PC-3 (cell line): ENCODE results near the gene LYRM4. TPM values are rescaled to one million over a fixed set of nuclear protein-coding genes. Genes with fewer than 3 reads are reported as not detected.
"Not testable (repeated sequence)": the region's sequence is repeated elsewhere in the genome, so short reads cannot be mapped to it uniquely, and the experiment has no call there.

Experiments used
- ATAC-seq: fragments of 200-7000 bp; cut with Tn5 transposase; 2 replicates; pipeline ENCODE4 v1.9.1; 2020; ENCODE audit warnings: mild to moderate bottlenecking, moderate library complexity
- BruUV-seq: library from RNA; stranded (reverse); fragments of 400-500 nt; replicated peaks from 2 replicates; lab custom pipeline; 2021; lab: Mats Ljungman, UMichigan
- CTCF ChIA-PET: fragments of 300-600 bp; sonication (Branson Sonifier 250); formaldehyde crosslinking; loops from one replicate; lab custom pipeline; 2022; ENCODE audit warnings: antibody characterized with exemption; lab: Charles Lee
- POLR2A ChIA-PET: fragments of 300-600 bp; sonication (Branson Sonifier 250); formaldehyde crosslinking; loops from one replicate; lab custom pipeline; 2022; ENCODE audit warnings: antibody characterized with exemption; ENCODE audit not compliant: unreplicated experiment; lab: Charles Lee
- DNase-seq: peaks from one replicate; pipeline ENCODE4 v3.0.0-alpha.2; 2015
- H2AFZ ChIP-seq: fragments of 300-600 bp; sonication (generic); 2 replicates; pipeline ENCODE4 v1.6.0; 2016; ENCODE audit warnings: antibody characterized with exemption, low read length
- H3F3A ChIP-seq: fragments of 300-600 bp; sonication (generic); one replicate; pipeline ENCODE4 v1.6.0; 2017; ENCODE audit warnings: antibody characterized with exemption, low read length, control low read depth, mild to moderate bottlenecking; ENCODE audit not compliant: unreplicated experiment
- H3K27ac ChIP-seq: fragments of 300-600 bp; sonication (generic); 2 replicates; pipeline ENCODE4 v1.5.1; 2016; ENCODE audit warnings: mild to moderate bottlenecking, low read length
- H3K27me3 ChIP-seq: fragments of 300-600 bp; sonication (generic); 2 replicates; pipeline ENCODE4 v1.6.1; 2016; ENCODE audit warnings: low read length, mixed read lengths
- H3K36me3 ChIP-seq: fragments of 300-600 bp; sonication (generic); 2 replicates; pipeline ENCODE4 v1.6.1; 2016; ENCODE audit warnings: low read depth, mixed run types, low read length, mixed read lengths
- H3K4me1 ChIP-seq: fragments of 300-600 bp; sonication (generic); 2 replicates; pipeline ENCODE4 v1.5.1; 2016; ENCODE audit warnings: low read length; ENCODE audit not compliant: insufficient read depth
- H3K4me2 ChIP-seq: fragments of 300-600 bp; sonication (generic); 2 replicates; pipeline ENCODE4 v1.6.0; 2016; ENCODE audit warnings: low read length
- H3K4me3 ChIP-seq: fragments of 300-600 bp; sonication (generic); 2 replicates; pipeline ENCODE4 v1.5.1; 2016; ENCODE audit warnings: mild to moderate bottlenecking, low read length, mixed read lengths
- H3K79me2 ChIP-seq: fragments of 300-600 bp; sonication (generic); 2 replicates; pipeline ENCODE4 v1.6.1; 2017; ENCODE audit warnings: low read length, mixed read lengths
- H3K9ac ChIP-seq: fragments of 300-600 bp; sonication (generic); 2 replicates; pipeline ENCODE4 v1.6.0; 2016; ENCODE audit warnings: mild to moderate bottlenecking, low read length
- H3K9me2 ChIP-seq: fragments of 300-600 bp; sonication (generic); replicated peaks from 2 replicates; pipeline ENCODE4 v1.6.1; 2016; ENCODE audit warnings: mixed run types, low read length, mixed read lengths
- H3K9me3 ChIP-seq: fragments of 300-600 bp; sonication (generic); 2 replicates; pipeline ENCODE4 v1.6.1; 2016; ENCODE audit warnings: low read length, mixed read lengths
- H4K20me1 ChIP-seq: fragments of 300-600 bp; sonication (generic); 2 replicates; pipeline ENCODE4 v1.6.1; 2016; ENCODE audit warnings: low read length, mixed read lengths
- CTCF ChIP-seq: fragments of 300-600 bp; sonication (generic); conservative IDR thresholded peaks from 2 replicates; pipeline ENCODE4 v1.5.1; 2017; ENCODE audit warnings: antibody characterized with exemption, low read depth, mild to moderate bottlenecking, low read length
- EZH2 ChIP-seq: fragments of 300-600 bp; sonication (generic); IDR thresholded peaks from one replicate; pipeline ENCODE4 v1.6.1; 2017; ENCODE audit warnings: antibody characterized with exemption, mild to moderate bottlenecking, low read length; ENCODE audit not compliant: unreplicated experiment
- EZH2phosphoT487 ChIP-seq: fragments of 300-600 bp; sonication (generic); IDR thresholded peaks from 2 replicates; pipeline ENCODE4 v1.6.1; 2018; ENCODE audit warnings: mild to moderate bottlenecking, antibody characterized with exemption, low read length, borderline replicate concordance
- intact Hi-C: fragments of 100-400 bp; cut with micrococcal nuclease; formaldehyde crosslinking; loops from 2 replicates; pipeline ENCODE4 v1.9.0; 2023
- total RNA-seq: library from RNA; depleted of rRNA; stranded (reverse); fragments of >200 nt; gene quantifications from 2 replicates; pipeline ENCODE4 v1.2.3, GENCODE V29; 2014

Gene LYRM4
- total RNA-seq, 1 experiment from 2014 or later = 27.7 TPM

DNA sequence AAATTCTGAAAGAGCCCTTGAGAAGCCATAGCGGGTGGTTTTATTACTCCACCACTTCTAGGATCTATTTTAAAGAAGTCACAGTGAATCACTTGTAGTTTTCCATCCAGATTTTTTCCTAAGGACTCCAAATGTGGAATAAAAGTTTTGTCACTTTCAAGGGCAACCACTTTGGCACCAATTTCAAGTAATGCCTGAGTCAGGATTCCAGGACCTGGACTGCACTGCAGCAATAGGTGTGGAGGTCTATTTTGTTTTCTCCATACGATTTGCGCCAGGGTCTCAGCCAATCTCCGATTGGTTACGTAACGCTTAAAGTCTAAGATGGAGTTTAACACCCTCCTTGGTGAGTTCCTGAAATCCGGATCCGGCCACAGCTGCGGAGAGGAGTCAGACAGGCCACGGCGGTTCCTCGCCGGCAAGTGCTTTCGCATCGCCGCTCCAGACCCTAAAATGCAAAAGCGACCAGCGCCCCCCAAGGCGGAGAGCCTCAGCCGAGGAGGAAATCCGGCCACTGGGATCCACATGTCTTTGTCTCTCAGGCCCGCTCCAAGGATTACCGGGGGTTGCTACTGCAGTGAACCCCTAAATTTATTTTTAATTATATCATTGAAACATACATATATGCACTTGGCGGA is 194.2 kb downstream of the LYRM4 start:
- no peak overlapping the region for H3K9ac ChIP-seq
- H3F3A ChIP-seq = no peaks in the 10 kb centered on the region
- H3K36me3 ChIP-seq = no peaks in the 10 kb centered on the region
- intact Hi-C loops = no loop called here
- no peaks in the 10 kb centered on the region for H3K4me1 ChIP-seq
- BruUV-seq = no TSS peak
- TF ChIP-seq CTCF (no peak), EZH2 (no peak), EZH2phosphoT487 (no peak)
- no peaks in the 10 kb centered on the region for H3K79me2 ChIP-seq
- CTCF ChIA-PET = no interaction called here
- POLR2A ChIA-PET = no interaction called here
- H3K9me3 ChIP-seq = no peaks in the 10 kb centered on the region
- DNase-seq = no peak
- no peak overlapping the region for H2AFZ ChIP-seq
- no peaks in the 10 kb centered on the region for H3K9me2 ChIP-seq
- ATAC-seq = no peak
- H3K27ac ChIP-seq = no peak overlapping the region
- no peak overlapping the region for H3K4me2 ChIP-seq
- no peak overlapping the region for H3K4me3 ChIP-seq
- H3K27me3 ChIP-seq = no peaks in the 10 kb centered on the region
- H4K20me1 ChIP-seq = no peaks in the 10 kb centered on the region

DNA sequence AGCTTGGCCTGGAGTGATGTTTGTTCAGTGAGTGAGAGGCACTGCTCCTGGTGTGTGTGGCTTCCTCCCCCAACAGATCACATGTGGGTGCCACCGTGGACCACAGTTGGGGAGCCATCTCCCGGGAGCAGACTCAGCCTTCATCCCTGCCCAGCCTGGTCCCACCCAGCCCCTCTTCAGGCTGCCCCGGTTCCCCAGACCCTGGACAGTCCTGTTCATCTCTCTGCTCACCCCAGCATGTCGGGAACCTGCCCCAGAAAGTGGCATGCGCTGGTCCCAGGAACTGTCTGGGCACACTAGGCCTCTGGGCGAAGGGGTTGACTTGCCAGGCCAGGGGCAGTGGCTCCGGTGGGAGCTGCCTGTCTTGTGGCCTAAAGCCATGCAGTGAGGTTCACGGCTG is 197.1 kb downstream of the LYRM4 start:
- DNase-seq = no peak
- Histone ChIP-seq H3K79me2 (no peaks in the 10 kb centered on the region), H3K4me1 (no peaks in the 10 kb centered on the region), H3F3A (no peaks in the 10 kb centered on the region), H3K9me3 (no peaks in the 10 kb centered on the region), H3K4me3 (no peak overlapping the region), H4K20me1 (no peaks in the 10 kb centered on the region), H3K9me2 (no peaks in the 10 kb centered on the region), H2AFZ (no peak overlapping the region), H3K9ac (no peak overlapping the region), H3K27ac (no peak overlapping the region), H3K27me3 (no peaks in the 10 kb centered on the region), H3K4me2 (no peak overlapping the region), H3K36me3 (no peaks in the 10 kb centered on the region)
- POLR2A ChIA-PET = no interaction called here
- intact Hi-C loops = no loop called here
- no TSS peak for BruUV-seq
- ATAC-seq = no peak
- CTCF ChIA-PET = no interaction called here
- TF ChIP-seq EZH2phosphoT487 (no peak), CTCF (no peak), EZH2 (no peak)

GRCh38 chr6:5061152-5061551 is 199.6 kb downstream of the LYRM4 start:
- Histone ChIP-seq H3K36me3 (no peaks in the 10 kb centered on the region), H3K27me3 (no peaks in the 10 kb centered on the region), H4K20me1 (no peaks in the 10 kb centered on the region), H2AFZ (no peak overlapping the region), H3K9me3 (no peaks in the 10 kb centered on the region), H3K27ac (no peak overlapping the region), H3K9ac (no peak overlapping the region), H3K4me2 (no peak overlapping the region), H3K4me3 (no peak overlapping the region), H3K4me1 (no peaks in the 10 kb centered on the region), H3K9me2 (no peaks in the 10 kb centered on the region), H3F3A (no peaks in the 10 kb centered on the region), H3K79me2 (no peaks in the 10 kb centered on the region)
- no peak for ATAC-seq
- BruUV-seq = no TSS peak
- POLR2A ChIA-PET = no interaction called here
- no peak for DNase-seq
- intact Hi-C loops = no loop called here
- CTCF ChIA-PET = no interaction called here
- no peak for TF ChIP-seq EZH2
- no peak for TF ChIP-seq CTCF
- TF ChIP-seq EZH2phosphoT487 = no peak

- intact Hi-C loops, H3F3A ChIP-seq, ATAC-seq, H3K27ac ChIP-seq, BruUV-seq, H3K4me3 ChIP-seq, H4K20me1 ChIP-seq, H3K4me2 ChIP-seq, H3K9ac ChIP-seq, H2AFZ ChIP-seq, H3K27me3 ChIP-seq, H3K9me2 ChIP-seq, H3K4me1 ChIP-seq, DNase-seq, H3K36me3 ChIP-seq, H3K9me3 ChIP-seq, POLR2A ChIA-PET, CTCF ChIA-PET, H3K79me2 ChIP-seq: not testable (repeated sequence)
Observed at GRCh38 chr6:5060439-5060838, 200.3 kb downstream of the LYRM4 start.
